Caco-2 (cell line): Measurements from ENCODE around the gene IL33. TPM values are rescaled to one million over a fixed set of nuclear protein-coding genes. Genes with fewer than 3 reads are reported as not detected.

Source experiments
- BruUV-seq: library from RNA; stranded (reverse); fragments of 400-500 nt; replicated peaks from 2 replicates; lab custom pipeline; 2021; lab: Mats Ljungman, UMichigan
- CTCF ChIA-PET: fragments of 300-600 bp; sonication (Branson Sonifier 250); formaldehyde crosslinking; loops from one replicate; lab custom pipeline; 2022; ENCODE audit warnings: antibody characterized with exemption; lab: Charles Lee
- POLR2A ChIA-PET: fragments of 300-600 bp; sonication (Branson Sonifier 250); formaldehyde crosslinking; loops from one replicate; lab custom pipeline; 2022; ENCODE audit warnings: antibody characterized with exemption; lab: Charles Lee
- DNase-seq, 2 experiments: peaks; one replicate each; pipeline versions ENCODE4 v3.0.0 to v3.0.0-alpha.2; 2020 to 2022
- H3K27me3 ChIP-seq: replicated peaks from 2 replicates; pipeline ENCODE4 v1.6.0; 2011; ENCODE audit warnings: low read length; ENCODE audit not compliant: control insufficient read depth, insufficient read depth
- H3K36me3 ChIP-seq: 2 replicates; pipeline ENCODE4 v1.5.1; 2011; ENCODE audit warnings: low read length; ENCODE audit not compliant: control insufficient read depth, insufficient read depth
- H3K4me1 ChIP-seq: fragments of 250-450 bp; sonication (Bioruptor Pico); 2 replicates; pipeline ENCODE4 v1.5.1; 2020; ENCODE audit warnings: mild to moderate bottlenecking
- H3K4me3 ChIP-seq: 2 replicates; pipeline ENCODE4 v1.5.1; 2011; ENCODE audit warnings: low read depth, mild to moderate bottlenecking, control low read depth, low read length
- H3K9me3 ChIP-seq: fragments of 250-450 bp; sonication (Bioruptor Pico); 2 replicates; pipeline ENCODE4 v1.5.1; 2020; ENCODE audit warnings: mild to moderate bottlenecking, moderate library complexity
- H3K27ac Mint-ChIP-seq: one replicate; pipeline ENCODE4 v1.8.0; 2022; ENCODE audit warnings: mixed read lengths; ENCODE audit not compliant: unreplicated experiment
- H3K27me3 Mint-ChIP-seq: one replicate; pipeline ENCODE4 v1.8.0; 2022; ENCODE audit warnings: mixed read lengths; ENCODE audit not compliant: insufficient read depth, unreplicated experiment
- H3K36me3 Mint-ChIP-seq: one replicate; pipeline ENCODE4 v1.8.0; 2022; ENCODE audit warnings: mild to moderate bottlenecking, mixed read lengths; ENCODE audit not compliant: insufficient read depth, unreplicated experiment
- H3K4me1 Mint-ChIP-seq: one replicate; pipeline ENCODE4 v1.8.0; 2022; ENCODE audit warnings: low read depth, mixed read lengths; ENCODE audit not compliant: unreplicated experiment
- H3K4me3 Mint-ChIP-seq: one replicate; pipeline ENCODE4 v1.8.0; 2022; ENCODE audit warnings: mild to moderate bottlenecking, moderate library complexity, mixed read lengths; ENCODE audit not compliant: unreplicated experiment
- H3K9me3 Mint-ChIP-seq: one replicate; pipeline ENCODE4 v1.8.0; 2022; ENCODE audit warnings: mixed read lengths; ENCODE audit not compliant: unreplicated experiment
- intact Hi-C: fragments of 100-400 bp; cut with micrococcal nuclease; formaldehyde crosslinking; loops from one replicate; pipeline ENCODE4 v1.10.0; 2022; ENCODE audit not compliant: unreplicated experiment
- total RNA-seq: library from RNA; stranded (reverse); gene quantifications from 2 replicates; pipeline ENCODE4 v1.2.3, GENCODE V29; 2022
- TF ChIP-seq, protein P1 (sequence below), 2 experiments: fragments of 200-600 bp in 1 of 2; IDR thresholded peaks; 1 replicate in 1 of 2; 2 replicates in 1 of 2; pipeline versions ENCODE4 v1.5.1 to v1.8.0; 2011 to 2022; ENCODE audit warnings: antibody characterized with exemption in 1 of 2, control low read depth in 1 of 2, inconsistent platforms in 1 of 2, low read depth in 1 of 2, low read length in 1 of 2, mild to moderate bottlenecking in 1 of 2, moderate library complexity in 1 of 2; ENCODE audit not compliant: insufficient read depth in 1 of 2, severe bottlenecking in 1 of 2, unreplicated experiment in 1 of 2

IL33 gene
- total RNA-seq, 1 experiment from 2014 or later = not detected

DNA sequence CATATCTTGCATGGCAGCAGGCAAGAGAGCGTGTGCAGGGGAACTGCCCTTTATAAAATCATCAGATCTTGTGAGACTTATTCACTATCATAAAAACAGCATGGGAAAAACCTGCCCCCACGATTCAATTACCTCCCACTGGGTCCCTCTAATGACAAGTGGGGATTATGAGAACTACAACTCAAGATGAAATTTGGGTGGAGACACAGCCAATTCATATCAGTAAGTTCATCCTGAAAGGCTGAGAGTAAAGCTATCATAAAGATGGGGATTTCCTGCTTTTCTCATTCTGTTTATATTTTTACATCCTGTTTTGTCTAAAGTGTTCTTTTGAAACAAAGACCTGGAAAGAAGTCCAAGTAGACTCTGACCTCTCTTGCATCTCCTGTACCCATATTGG is 28.9 kb upstream of the IL33 start:
- Mint-ChIP-seq H3K36me3 (no peaks in the 10 kb centered on the region), H3K4me3 (no peak overlapping the region), H3K9me3 (peaks cover 10% of the 10 kb centered on the region), H3K27ac (no peak overlapping the region), H3K27me3 (no peaks in the 10 kb centered on the region), H3K4me1 (no peaks in the 10 kb centered on the region)
- ChIA-PET POLR2A (no interaction called here), CTCF (no interaction called here)
- BruUV-seq = no TSS peak
- Histone ChIP-seq H3K4me1 (0 out of 2 replicates have a peak, but pooled peaks cover 4% of the 10 kb centered on the region), H3K27me3 (no peaks in the 10 kb centered on the region), H3K9me3 (no peaks in the 10 kb centered on the region), H3K36me3 (no peaks in the 10 kb centered on the region), H3K4me3 (no peak overlapping the region)
- TF ChIP-seq, protein P1, sequence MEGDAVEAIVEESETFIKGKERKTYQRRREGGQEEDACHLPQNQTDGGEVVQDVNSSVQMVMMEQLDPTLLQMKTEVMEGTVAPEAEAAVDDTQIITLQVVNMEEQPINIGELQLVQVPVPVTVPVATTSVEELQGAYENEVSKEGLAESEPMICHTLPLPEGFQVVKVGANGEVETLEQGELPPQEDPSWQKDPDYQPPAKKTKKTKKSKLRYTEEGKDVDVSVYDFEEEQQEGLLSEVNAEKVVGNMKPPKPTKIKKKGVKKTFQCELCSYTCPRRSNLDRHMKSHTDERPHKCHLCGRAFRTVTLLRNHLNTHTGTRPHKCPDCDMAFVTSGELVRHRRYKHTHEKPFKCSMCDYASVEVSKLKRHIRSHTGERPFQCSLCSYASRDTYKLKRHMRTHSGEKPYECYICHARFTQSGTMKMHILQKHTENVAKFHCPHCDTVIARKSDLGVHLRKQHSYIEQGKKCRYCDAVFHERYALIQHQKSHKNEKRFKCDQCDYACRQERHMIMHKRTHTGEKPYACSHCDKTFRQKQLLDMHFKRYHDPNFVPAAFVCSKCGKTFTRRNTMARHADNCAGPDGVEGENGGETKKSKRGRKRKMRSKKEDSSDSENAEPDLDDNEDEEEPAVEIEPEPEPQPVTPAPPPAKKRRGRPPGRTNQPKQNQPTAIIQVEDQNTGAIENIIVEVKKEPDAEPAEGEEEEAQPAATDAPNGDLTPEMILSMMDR (IDR thresholded peaks at IDR 0.05; ENCODE audit: insufficient read depth in 1 of 2, low read depth in 1 of 2, low read length in 1 of 2, severe bottlenecking in 1 of 2, unreplicated experiment in 1 of 2) = no peak
- DNase-seq = no peak
- intact Hi-C loops = no loop called here

GRCh38 chr9:6187272-6187671 is 28.3 kb upstream of the IL33 start:
- POLR2A ChIA-PET = no interaction called here
- Mint-ChIP-seq H3K4me3 (no peak overlapping the region), H3K9me3 (peaks cover 10% of the 10 kb centered on the region), H3K27ac (no peak overlapping the region), H3K36me3 (no peaks in the 10 kb centered on the region), H3K27me3 (no peaks in the 10 kb centered on the region), H3K4me1 (no peaks in the 10 kb centered on the region)
- Histone ChIP-seq H3K9me3 (no peaks in the 10 kb centered on the region), H3K4me1 (0 out of 2 replicates have a peak, but pooled peaks cover 4% of the 10 kb centered on the region), H3K36me3 (no peaks in the 10 kb centered on the region), H3K27me3 (no peaks in the 10 kb centered on the region), H3K4me3 (no peak overlapping the region)
- intact Hi-C loops = no loop called here
- TF ChIP-seq, protein P1 (IDR thresholded peaks at IDR 0.05; ENCODE audit: insufficient read depth in 1 of 2, low read depth in 1 of 2, low read length in 1 of 2, severe bottlenecking in 1 of 2, unreplicated experiment in 1 of 2) = no peak
- BruUV-seq = no TSS peak
- CTCF ChIA-PET = no interaction called here
- no peak for DNase-seq

DNA sequence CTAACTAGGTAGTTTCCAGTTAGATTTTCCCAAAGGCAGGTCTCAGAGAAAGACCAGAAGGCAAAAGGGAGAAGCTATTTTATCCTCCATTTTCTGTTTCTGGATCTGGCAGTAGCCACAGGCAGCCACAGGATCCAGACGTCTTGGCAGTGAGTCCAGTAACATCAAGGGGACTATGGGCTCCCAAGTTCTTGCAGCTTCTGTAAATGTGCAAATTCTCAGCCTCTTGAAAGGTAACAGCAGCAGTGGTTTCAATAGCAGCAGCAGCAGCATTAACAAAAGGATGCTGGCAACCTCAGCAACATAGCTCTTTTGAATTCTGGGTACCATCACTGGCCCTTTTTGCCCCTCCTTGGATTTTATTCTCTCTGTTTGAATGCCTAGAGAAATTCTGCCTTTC is 27.1 kb upstream of the IL33 start:
- no peaks in the 10 kb centered on the region for H3K36me3 Mint-ChIP-seq
- TF ChIP-seq, protein P1 (IDR thresholded peaks at IDR 0.05; ENCODE audit: insufficient read depth in 1 of 2, low read depth in 1 of 2, low read length in 1 of 2, severe bottlenecking in 1 of 2, unreplicated experiment in 1 of 2) = no peak
- DNase-seq = no peak
- intact Hi-C loops = no loop called here
- Histone ChIP-seq H3K4me1 (0 out of 2 replicates have a peak, but pooled peaks cover 3% of the 10 kb centered on the region), H3K36me3 (no peaks in the 10 kb centered on the region), H3K27me3 (no peaks in the 10 kb centered on the region), H3K9me3 (no peaks in the 10 kb centered on the region), H3K4me3 (no peak overlapping the region)
- no TSS peak for BruUV-seq
- ChIA-PET CTCF (no interaction called here), POLR2A (no interaction called here)
- no peak overlapping the region for H3K27ac Mint-ChIP-seq
- H3K4me1 Mint-ChIP-seq = no peaks in the 10 kb centered on the region
- H3K27me3 Mint-ChIP-seq = peaks cover 3% of the 10 kb centered on the region
- no peak overlapping the region for H3K4me3 Mint-ChIP-seq
- peaks cover 8% of the 10 kb centered on the region for H3K9me3 Mint-ChIP-seq
